Type B pancreatic cell (in vitro differentiated cells): ENCODE results near the gene SHISAL2A. TPM values are rescaled to one million over a fixed set of nuclear protein-coding genes. Genes with fewer than 3 reads are reported as not detected.

Experiments
- DNase-seq: peaks from one replicate; pipeline ENCODE4 v3.0.0; 2021; ENCODE audit warnings: mixed read lengths; ENCODE audit not compliant: unreplicated experiment; ENCODE audit errors: extremely low spot score
- H3K27ac Mint-ChIP-seq: 2 replicates; pipeline ENCODE4 v1.8.0; 2021; ENCODE audit warnings: mild to moderate bottlenecking, mixed read lengths
- H3K27me3 Mint-ChIP-seq: 2 replicates; pipeline ENCODE4 v1.8.0; 2021; ENCODE audit warnings: mixed read lengths
- H3K36me3 Mint-ChIP-seq: 2 replicates; pipeline ENCODE4 v1.8.0; 2021; ENCODE audit warnings: mixed read lengths
- H3K4me1 Mint-ChIP-seq: one replicate; pipeline ENCODE4 v1.8.0; 2021; ENCODE audit warnings: mixed read lengths; ENCODE audit not compliant: unreplicated experiment
- H3K4me3 Mint-ChIP-seq: 2 replicates; pipeline ENCODE4 v1.8.0; 2021; ENCODE audit warnings: mild to moderate bottlenecking, mixed read lengths
- H3K9me3 Mint-ChIP-seq: 2 replicates; pipeline ENCODE4 v1.8.0; 2021; ENCODE audit warnings: mixed read lengths
- total RNA-seq: library from RNA; stranded (reverse); gene quantifications from 2 replicates; pipeline ENCODE4 v1.2.1, GENCODE V29; 2021; ENCODE audit warnings: low replicate concordance
- TF ChIP-seq, protein P1 (sequence below): fragments of 200-600 bp; sonication (generic); conservative IDR thresholded peaks from 2 replicates; pipeline ENCODE4 v1.5.0; 2021; ENCODE audit warnings: antibody characterized with exemption, mild to moderate bottlenecking

SHISAL2A gene
- total RNA-seq, 1 donor from 2014 or later: not detected

DNA sequence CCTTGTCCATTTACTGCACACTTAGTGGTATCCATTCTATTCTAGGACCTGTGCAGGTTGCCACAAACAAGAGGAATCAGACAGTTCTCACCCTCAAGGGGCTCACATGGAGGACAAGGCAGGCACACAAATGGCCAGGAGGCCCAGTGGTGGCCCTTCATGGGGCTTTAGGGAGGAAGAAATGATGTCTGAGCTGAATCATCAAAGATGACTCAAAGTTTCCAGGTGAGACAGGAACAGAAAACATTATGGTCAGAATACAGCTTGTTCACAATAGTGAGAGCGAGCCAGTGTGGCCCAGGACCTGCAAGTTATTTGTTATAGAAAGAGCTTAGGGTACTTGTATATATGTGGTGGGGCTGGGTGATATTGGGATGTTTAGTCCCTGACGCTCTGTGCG lies 26.4 kb downstream of the SHISAL2A start:
- TF ChIP-seq, protein P1, sequence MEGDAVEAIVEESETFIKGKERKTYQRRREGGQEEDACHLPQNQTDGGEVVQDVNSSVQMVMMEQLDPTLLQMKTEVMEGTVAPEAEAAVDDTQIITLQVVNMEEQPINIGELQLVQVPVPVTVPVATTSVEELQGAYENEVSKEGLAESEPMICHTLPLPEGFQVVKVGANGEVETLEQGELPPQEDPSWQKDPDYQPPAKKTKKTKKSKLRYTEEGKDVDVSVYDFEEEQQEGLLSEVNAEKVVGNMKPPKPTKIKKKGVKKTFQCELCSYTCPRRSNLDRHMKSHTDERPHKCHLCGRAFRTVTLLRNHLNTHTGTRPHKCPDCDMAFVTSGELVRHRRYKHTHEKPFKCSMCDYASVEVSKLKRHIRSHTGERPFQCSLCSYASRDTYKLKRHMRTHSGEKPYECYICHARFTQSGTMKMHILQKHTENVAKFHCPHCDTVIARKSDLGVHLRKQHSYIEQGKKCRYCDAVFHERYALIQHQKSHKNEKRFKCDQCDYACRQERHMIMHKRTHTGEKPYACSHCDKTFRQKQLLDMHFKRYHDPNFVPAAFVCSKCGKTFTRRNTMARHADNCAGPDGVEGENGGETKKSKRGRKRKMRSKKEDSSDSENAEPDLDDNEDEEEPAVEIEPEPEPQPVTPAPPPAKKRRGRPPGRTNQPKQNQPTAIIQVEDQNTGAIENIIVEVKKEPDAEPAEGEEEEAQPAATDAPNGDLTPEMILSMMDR: no peak
- H3K27ac Mint-ChIP-seq: peak overlapping the region; percentile 10
- H3K4me1 Mint-ChIP-seq: peaks cover 30% of the 10 kb centered on the region

DNA sequence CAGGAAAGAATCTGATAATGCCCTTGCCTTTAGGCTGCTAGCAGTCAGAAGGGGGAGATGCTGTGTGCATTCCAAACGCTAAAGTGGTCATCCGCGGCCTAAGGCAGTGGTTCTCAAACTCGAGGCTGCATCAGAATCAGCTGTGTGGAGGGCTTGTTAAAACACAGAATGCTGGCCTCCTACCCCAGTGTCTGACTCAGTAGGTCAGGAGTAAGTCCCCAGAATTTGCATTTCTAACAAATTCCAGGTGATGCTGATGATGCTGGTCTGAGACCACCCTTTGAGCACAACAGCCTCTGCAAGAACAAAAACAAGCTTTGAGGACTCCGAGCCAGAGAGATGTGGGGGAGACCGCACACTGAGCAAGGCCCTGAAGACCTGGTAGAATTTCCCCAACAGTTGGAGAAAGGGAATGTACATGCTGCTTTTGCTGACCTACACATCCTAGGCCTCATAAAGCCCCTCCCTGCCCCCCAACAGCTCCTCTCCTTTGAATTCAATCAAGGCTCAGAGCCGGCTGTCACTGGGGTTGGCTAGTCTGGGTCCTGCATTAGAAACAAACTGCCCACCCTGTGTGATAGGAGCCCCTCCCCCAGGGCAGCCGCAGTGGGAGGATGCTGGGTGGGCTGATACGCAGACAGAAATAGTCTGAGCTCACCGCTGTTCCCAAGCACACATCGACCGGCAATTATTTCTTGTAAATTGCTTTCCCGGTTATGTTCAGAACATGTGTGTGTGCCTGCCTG lies 27.1 kb downstream of the SHISAL2A start:
- H3K27ac Mint-ChIP-seq: peak overlapping the region; percentile 51
- peaks cover 33% of the 10 kb centered on the region for H3K4me1 Mint-ChIP-seq
- no peaks in the 10 kb centered on the region for H3K9me3 Mint-ChIP-seq
- TF ChIP-seq, protein P1: no peak
- peak; percentile 75 for DNase-seq
- H3K4me3 Mint-ChIP-seq: peak overlapping the region; percentile 17
- H3K36me3 Mint-ChIP-seq: no peaks in the 10 kb centered on the region
- no peaks in the 10 kb centered on the region for H3K27me3 Mint-ChIP-seq

More for the DNA sequence above, 26.4 kb downstream of the SHISAL2A start:
- H3K4me3 Mint-ChIP-seq: no peak overlapping the region
- no peaks in the 10 kb centered on the region for H3K36me3 Mint-ChIP-seq
- no peaks in the 10 kb centered on the region for H3K9me3 Mint-ChIP-seq
- no peak for DNase-seq
- H3K27me3 Mint-ChIP-seq: no peaks in the 10 kb centered on the region

DNA sequence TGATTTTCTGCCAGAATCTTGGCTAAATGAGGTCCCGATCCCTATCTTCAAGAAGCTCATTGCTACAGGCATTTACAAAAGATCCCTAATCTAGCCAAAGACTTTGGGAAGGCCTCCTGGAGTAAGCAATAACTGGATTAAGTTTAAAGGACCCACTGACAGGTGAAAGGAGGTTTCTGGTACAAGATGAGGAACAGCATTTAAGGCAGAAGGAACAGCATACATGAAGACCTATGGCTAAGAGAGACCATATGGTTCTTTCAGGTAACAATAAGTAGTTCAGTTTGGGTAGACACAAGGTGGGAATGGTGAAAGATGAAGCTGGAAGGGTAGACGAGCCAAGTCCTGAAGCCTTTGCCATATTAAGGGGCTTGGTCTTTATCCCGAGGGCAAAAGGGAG lies 27.8 kb downstream of the SHISAL2A start:
- H3K27me3 Mint-ChIP-seq: no peaks in the 10 kb centered on the region
- H3K4me3 Mint-ChIP-seq: peak overlapping the region; percentile 17
- H3K27ac Mint-ChIP-seq: peak overlapping the region; percentile 51
- TF ChIP-seq, protein P1: no peak
- peaks cover 41% of the 10 kb centered on the region for H3K4me1 Mint-ChIP-seq
- no peaks in the 10 kb centered on the region for H3K9me3 Mint-ChIP-seq
- DNase-seq: no peak
- no peaks in the 10 kb centered on the region for H3K36me3 Mint-ChIP-seq

DNA sequence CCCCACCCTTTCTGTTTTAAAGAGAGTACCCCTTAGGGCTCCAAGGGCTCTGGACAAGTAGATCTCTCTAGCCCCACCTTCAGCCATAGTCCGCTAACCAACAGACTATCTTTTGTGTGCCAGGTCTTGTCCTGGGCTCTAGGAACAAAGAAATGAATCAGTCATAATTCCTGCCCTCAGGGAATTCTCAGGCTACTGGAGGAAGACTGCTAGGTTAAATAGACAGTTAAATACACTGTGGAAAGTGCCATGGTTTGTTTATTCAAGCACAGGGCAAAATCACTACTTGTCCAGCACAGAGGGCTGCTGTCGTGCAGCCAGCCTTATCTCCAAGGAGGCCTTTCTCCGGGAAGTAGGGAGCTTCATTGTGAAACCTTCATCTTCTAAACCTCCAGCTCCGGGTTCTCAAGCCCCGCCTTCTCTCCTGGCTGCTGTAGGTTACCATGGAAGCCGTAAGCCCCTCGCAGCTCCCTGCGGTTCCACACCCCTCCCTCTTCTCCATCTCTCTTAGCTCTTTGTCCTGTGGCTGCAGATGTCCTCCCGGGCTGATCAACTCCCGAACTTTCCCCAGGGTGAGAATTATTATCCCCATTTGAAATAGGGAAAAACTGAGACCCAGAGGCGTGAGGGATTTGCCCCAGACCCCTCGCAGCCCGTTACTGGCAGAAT lies 29.8 kb downstream of the SHISAL2A start:
- H3K27me3 Mint-ChIP-seq: no peaks in the 10 kb centered on the region
- H3K36me3 Mint-ChIP-seq: no peaks in the 10 kb centered on the region
- no peaks in the 10 kb centered on the region for H3K9me3 Mint-ChIP-seq
- peak overlapping the region; percentile 71 for H3K4me3 Mint-ChIP-seq
- peaks cover 43% of the 10 kb centered on the region for H3K4me1 Mint-ChIP-seq
- TF ChIP-seq, protein P1: no peak
- H3K27ac Mint-ChIP-seq: peak overlapping the region; percentile 84
- no peak for DNase-seq

DNA sequence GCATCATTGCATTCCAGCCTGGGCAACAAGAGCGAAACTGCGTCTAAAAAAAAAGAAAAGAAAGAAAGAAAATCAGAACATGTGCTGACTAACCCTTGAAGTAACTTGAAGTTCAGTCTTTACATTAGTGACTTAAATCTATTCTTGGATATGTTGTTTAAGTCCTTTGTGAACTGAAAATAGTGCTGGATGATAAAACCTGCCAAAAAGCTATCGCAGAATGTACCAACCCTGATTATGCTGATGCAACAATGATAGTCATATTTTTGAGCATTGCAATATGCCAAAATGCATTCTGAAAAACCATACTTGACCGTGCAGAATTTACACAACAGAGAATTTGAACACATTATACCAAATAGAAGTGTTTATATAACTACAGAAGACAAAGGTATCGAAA lies 30.7 kb downstream of the SHISAL2A start:
- Mint-ChIP-seq H3K36me3 (no peaks in the 10 kb centered on the region), H3K27ac (no peak overlapping the region), H3K9me3 (no peaks in the 10 kb centered on the region), H3K27me3 (no peaks in the 10 kb centered on the region), H3K4me1 (peaks cover 43% of the 10 kb centered on the region), H3K4me3 (no peak overlapping the region)
- TF ChIP-seq, protein P1: no peak
- no peak for DNase-seq
